Measurements from ENCODE around the gene SULT2B1. TPM values are rescaled to one million over a fixed set of nuclear protein-coding genes. Genes with fewer than 3 reads are reported as not detected.
"Not testable (repeated sequence)": the region's sequence is repeated elsewhere in the genome, so short reads cannot be mapped to it uniquely, and the experiment has no call there.

SULT2B1 gene
- total RNA-seq, 2 experiments from 2014 or later: 0.21 to 0.30 TPM

DNA sequence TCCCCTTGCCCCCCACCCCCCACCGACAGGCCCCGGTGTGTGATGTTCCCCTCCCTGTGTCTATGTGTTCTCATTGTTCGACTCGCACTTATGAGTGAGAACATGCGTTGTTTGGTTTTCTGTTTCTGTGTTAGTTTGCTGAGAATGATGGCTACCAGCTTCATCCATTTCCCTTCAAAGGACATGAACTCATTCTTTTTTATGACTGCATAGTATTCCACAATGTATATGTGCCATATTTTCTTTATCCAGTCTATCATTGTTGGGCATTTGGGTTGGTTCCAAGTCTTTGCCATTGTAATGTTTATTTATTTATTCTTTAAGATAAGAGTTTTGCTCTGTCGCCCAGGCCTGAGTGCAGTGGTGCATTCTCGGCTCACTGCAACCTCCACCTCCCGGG lies 13.9 kb upstream of the SULT2B1 start:
- CTCF ChIA-PET: interaction anchor here (0.9 kb wide), 1 partner anchor 13 kb away, joined by 4 read pairs; no protein-coding TSS in a partner anchor
- H3K4me3 Mint-ChIP-seq; H3K4me1 Mint-ChIP-seq; H3K9me3 Mint-ChIP-seq; DNase-seq; H3K27ac Mint-ChIP-seq; H3K36me3 Mint-ChIP-seq (ENCODE audit: low read depth); H3K27me3 Mint-ChIP-seq; POLR2A ChIA-PET: not testable (repeated sequence)

DNA sequence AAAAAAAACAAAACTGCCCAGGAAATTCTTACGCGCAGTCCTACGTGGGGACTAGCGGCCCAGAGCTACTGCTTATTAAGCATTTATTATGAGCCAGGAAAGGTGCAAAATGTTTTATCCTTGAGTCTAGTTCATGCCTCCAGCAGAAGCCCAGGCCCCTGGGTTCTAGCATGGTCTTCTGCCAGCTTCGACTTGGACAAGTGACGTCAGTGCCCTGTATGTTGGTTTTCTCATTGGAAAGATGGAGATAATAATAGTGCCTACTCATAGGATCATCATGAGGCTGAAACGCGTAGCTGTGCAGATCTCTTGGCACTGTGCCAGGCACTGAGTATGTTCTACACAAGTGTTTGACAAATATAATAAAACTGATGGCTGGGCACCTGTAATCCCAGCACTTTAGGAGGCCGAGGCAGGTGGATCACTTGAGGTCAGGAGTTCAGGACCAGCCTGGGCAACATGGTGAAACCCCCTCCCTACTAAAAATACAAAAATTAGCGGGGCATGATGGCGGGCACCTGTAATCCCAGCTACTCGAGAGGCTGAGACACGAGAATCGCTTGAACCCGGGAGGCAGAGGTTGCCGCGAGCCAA lies 12.4 kb upstream of the SULT2B1 start:
- CTCF ChIA-PET: no interaction called here
- Mint-ChIP-seq H3K4me3 (no peak overlapping the region), H3K27ac (no peak overlapping the region), H3K4me1 (no peaks in the 10 kb centered on the region), H3K27me3 (no peaks in the 10 kb centered on the region), H3K9me3 (no peaks in the 10 kb centered on the region), H3K36me3 (ENCODE audit: low read depth) (no peaks in the 10 kb centered on the region)
- no peak for DNase-seq
- POLR2A ChIA-PET: no interaction called here

DNA sequence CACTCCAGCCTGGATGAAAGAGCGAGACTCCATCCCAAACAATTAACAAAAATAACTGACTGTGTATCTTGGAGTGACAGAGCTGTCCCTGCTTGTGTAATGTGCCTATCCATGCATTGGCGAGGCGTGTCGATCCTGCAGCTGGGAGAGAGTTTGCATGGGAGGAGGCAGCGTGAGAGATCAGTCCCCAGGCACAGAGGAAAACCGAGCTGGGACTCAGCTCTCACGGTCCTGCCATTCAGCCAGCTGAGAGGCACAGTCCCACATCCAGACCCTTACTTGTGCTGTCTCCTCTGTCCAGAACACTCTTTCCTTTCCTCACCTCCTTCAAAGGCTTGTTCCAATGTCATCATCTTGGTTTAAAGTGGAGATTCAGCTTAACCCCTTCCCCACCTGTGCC lies 11.9 kb upstream of the SULT2B1 start:
- Mint-ChIP-seq H3K9me3 (no peaks in the 10 kb centered on the region), H3K4me3 (no peak overlapping the region), H3K4me1 (no peaks in the 10 kb centered on the region), H3K27ac (no peak overlapping the region), H3K27me3 (no peaks in the 10 kb centered on the region), H3K36me3 (ENCODE audit: low read depth) (no peaks in the 10 kb centered on the region)
- ChIA-PET POLR2A (no interaction called here), CTCF (no interaction called here)
- no peak for DNase-seq

DNA sequence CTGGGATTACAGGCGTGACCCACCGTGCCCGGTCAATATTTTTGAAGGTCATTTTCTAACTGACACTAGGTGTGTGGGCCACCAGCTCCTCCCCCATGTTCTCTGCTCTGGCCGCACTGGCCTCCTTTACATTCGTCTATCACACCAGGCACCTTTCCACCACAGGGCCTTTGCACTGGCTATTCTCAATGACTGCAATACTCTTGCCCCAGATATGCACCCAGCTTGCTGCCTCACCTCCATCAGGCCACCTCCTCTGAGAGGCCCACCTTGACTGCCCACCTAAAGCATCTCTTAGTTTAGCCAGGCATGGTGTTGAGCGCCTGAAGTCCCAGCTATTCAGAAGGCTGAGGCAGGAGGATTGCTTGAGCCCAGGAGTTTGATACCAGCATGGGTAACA lies 10.2 kb upstream of the SULT2B1 start:
- ChIA-PET CTCF (interaction anchor here (0.6 to 1.0 kb wide), 2 partner anchors 43 to 101 kb away, joined by 3 read pairs; no protein-coding TSS in a partner anchor), POLR2A (no interaction called here)
- Mint-ChIP-seq H3K27ac (no peak overlapping the region), H3K4me1 (no peaks in the 10 kb centered on the region), H3K36me3 (ENCODE audit: low read depth) (no peaks in the 10 kb centered on the region), H3K4me3 (no peak overlapping the region), H3K27me3 (no peaks in the 10 kb centered on the region), H3K9me3 (no peaks in the 10 kb centered on the region)
- no peak for DNase-seq

DNA sequence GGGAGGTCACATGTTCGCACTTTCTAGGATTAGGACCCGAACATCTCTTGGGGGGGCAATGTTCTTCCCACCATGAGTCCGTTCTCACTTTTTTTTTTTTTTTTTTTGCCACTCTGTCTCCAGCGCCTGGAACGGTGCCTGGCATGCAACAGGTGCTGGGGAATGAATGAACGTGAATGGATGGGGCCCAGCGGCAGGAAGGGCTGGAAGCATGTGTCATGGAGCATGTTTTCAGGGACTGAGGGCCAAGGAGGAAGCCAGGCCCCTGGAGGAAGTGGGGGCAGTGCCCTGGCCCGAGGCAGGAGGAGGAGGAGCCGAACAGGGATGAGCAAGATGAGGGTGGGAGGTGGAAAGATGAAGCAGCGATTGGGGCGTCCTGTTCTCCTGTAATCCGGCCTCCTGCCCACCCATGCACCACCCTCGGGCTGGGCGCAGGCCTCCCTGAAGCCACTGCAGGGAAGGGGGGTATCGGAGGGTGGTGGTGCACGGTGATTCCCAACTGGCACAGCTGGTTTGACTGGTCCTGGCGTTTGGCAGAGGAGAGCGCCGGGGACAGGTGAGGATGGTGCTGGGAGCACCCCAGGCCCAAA lies 8.8 kb upstream of the SULT2B1 start:
- H3K9me3 Mint-ChIP-seq: no peaks in the 10 kb centered on the region
- CTCF ChIA-PET: no interaction called here

DNA sequence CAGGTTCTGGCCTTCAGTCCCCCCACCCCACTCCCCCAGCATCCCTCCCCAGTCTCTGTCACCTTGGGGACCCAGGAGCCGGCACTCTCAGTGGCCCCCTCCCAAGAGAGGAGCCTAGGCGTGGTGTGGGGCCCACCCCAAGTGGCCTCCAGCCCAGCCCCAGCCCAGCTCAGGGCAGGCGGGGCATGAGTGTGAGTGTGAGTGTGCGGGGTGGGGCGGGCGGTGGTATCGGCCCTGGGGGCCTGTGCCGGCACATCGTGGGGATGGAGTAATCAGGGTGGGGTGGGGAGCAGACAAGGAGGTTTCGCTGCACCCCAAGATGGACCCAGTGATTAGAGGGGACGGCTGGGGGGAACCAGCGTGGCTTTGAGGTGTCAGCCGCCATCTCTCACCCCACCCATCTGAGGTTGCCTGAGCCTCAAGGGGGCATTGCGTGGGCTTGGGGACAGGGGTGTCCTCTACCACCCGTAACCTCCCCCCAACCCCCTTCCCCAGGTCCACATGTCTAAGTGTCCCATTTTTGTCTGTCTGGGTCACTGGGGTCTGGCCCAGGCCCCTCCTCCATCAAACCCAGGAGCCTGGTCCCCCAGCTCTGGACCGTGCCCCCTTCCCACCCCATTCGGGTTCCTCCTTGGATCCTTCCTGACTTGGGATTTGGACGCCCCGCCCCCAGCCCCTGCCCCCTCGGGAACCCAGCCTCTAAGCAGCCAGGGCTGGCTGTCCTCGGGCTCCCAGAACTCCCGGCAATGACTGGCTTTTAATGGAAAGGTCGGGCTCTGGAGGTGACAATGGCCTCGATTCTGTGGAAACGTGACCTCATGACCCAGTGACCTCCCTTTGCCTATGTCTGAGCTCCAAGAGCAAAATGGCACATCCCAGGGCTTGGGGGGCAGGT lies 6.9 kb upstream of the SULT2B1 start:
- H3K4me1 Mint-ChIP-seq: no peaks in the 10 kb centered on the region
- H3K36me3 Mint-ChIP-seq (ENCODE audit: low read depth): no peaks in the 10 kb centered on the region
- no peak overlapping the region for H3K27ac Mint-ChIP-seq
- DNase-seq: no peak
- H3K27me3 Mint-ChIP-seq: no peaks in the 10 kb centered on the region
- no peaks in the 10 kb centered on the region for H3K9me3 Mint-ChIP-seq
- POLR2A ChIA-PET: no interaction called here
- CTCF ChIA-PET: interaction anchor here (0.7 kb wide), 1 partner anchor 10 kb away, joined by 3 read pairs; no protein-coding TSS in a partner anchor
- H3K4me3 Mint-ChIP-seq: no peak overlapping the region

More for the DNA sequence above, 8.8 kb upstream of the SULT2B1 start:
- no peak for DNase-seq
- Mint-ChIP-seq H3K27ac (no peak overlapping the region), H3K4me3 (no peak overlapping the region), H3K27me3 (no peaks in the 10 kb centered on the region), H3K36me3 (ENCODE audit: low read depth) (no peaks in the 10 kb centered on the region), H3K4me1 (no peaks in the 10 kb centered on the region)
- POLR2A ChIA-PET: no interaction called here

DNA sequence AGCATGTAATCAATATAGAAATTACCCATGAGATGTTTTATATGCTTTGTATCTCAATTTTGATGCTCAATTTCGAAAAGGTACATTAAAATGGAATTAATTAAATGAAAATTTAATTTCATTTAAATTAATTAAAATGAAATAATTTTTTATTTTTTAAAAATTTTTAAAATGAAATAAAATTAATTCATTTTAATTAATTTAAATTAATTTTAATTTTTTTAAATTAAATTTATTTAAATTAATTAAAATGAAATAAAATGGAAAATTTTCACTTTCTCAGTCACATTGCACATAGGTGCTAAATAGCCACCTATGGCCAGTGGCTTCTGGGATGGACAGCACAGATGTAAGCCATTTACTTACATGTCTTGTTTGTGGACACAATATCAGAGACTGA lies 4.2 kb upstream of the SULT2B1 start:
- CTCF ChIA-PET: no interaction called here
- POLR2A ChIA-PET: no interaction called here
- Mint-ChIP-seq H3K4me1 (no peaks in the 10 kb centered on the region), H3K36me3 (ENCODE audit: low read depth) (no peaks in the 10 kb centered on the region), H3K27me3 (no peaks in the 10 kb centered on the region), H3K9me3 (no peaks in the 10 kb centered on the region), H3K4me3 (no peak overlapping the region), H3K27ac (no peak overlapping the region)
- no peak for DNase-seq

DNA sequence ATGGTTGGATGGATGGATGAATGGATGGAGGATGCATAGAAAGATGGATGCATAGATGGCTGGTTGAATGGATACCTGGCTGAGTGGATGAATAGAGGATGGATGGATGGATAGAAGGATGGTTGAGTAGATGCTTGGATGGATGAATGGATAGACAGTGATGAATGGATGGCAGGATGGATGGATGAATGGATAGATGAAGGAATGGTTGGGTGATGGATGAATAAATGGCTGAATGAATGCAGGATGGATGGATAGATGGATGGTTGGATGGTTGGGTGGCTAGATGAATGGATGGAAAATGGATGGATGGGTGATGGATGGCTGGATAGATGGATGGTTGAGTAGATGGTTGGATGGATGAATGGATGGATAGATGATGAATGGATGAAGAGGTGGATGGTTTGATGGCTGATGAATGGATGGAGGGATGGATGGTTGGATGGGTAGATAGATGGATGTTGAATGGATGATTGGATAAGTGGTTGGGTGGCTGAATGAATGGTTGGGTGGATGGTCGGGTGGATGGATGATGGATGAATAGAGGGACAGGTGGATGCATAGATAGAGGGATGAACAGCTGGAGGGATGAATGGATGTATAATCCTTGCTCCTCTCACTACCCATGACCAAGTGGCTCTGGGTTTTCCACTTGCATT lies 3.6 kb upstream of the SULT2B1 start:
- ChIA-PET POLR2A (no interaction called here), CTCF (no interaction called here)
- no peaks in the 10 kb centered on the region for H3K9me3 Mint-ChIP-seq
- DNase-seq: no peak
- no peaks in the 10 kb centered on the region for H3K27me3 Mint-ChIP-seq
- H3K36me3 Mint-ChIP-seq (ENCODE audit: low read depth): no peaks in the 10 kb centered on the region
- no peak overlapping the region for H3K4me3 Mint-ChIP-seq
- no peak overlapping the region for H3K27ac Mint-ChIP-seq
- no peaks in the 10 kb centered on the region for H3K4me1 Mint-ChIP-seq

DNA sequence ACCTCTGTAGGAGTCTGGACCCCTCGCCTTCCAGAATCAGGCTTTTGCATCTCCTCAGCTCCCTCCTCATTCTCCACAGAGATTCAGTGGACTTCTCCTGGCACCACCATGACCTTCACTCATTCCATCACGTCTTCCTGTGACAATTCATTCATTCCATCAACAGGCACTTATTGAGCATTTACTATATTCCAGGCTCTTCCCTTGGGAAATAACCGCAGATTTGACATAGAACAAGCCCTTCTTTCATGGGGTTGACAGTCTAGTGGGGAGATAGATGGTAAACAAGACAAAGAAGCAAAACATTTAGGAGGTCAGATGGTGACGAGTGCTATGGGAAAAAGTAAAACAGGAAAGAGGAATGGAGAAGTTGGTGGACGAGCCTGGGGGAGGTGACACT lies 2.6 kb upstream of the SULT2B1 start:
- ChIA-PET POLR2A (no interaction called here), CTCF (no interaction called here)
- H3K27ac Mint-ChIP-seq: no peak overlapping the region
- H3K36me3 Mint-ChIP-seq (ENCODE audit: low read depth): no peaks in the 10 kb centered on the region
- H3K27me3 Mint-ChIP-seq: no peaks in the 10 kb centered on the region
- no peaks in the 10 kb centered on the region for H3K9me3 Mint-ChIP-seq
- no peaks in the 10 kb centered on the region for H3K4me1 Mint-ChIP-seq
- no peak overlapping the region for H3K4me3 Mint-ChIP-seq
- no peak for DNase-seq

DNA sequence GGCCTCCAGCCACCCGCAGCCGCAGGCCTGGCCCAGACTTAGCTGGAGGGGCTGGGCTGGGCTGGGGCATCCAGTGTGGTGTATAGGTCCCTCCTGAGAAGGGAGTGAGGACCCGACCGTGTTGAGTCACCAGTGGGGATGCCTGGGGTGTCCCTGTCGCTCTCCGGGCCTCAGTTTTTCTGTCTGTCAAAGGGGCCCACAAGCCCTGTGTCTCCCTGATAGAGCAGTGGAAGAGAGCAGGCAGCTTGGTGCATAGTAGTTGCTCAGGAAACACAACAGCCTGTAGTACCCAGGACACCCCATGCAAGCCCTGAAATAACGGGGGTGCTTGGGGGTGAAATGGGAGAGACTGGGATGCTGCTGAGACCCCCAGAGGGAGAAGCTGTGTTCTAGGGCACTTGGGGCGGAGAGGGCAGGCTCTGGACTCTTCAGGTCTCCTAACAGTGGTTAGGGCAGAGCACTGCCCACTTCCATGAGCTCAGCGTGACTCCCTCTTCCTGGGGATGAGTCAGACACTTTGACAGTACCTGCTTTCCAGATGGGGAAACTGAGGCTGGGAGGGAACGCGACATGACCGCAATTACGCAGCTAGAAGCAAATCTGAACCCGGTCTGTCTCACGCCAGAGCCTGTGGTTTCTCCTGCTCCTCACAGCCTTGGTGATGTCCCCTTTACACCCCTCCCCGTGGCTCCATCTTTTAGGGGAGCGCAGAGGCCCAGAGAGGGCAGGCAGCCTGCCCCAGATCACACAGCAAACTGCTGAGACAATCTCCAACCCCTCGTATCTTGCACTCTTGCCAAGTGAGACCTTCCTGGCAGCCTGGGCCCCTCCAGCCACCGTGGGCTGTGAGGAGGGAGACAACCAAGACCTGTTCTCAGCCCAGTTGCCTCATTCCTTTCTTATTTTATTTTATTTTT lies 692 bp downstream of the SULT2B1 start:
- H3K36me3 Mint-ChIP-seq (ENCODE audit: low read depth): no peaks in the 10 kb centered on the region
- CTCF ChIA-PET: no interaction called here
- no peaks in the 10 kb centered on the region for H3K27me3 Mint-ChIP-seq
- H3K9me3 Mint-ChIP-seq: no peaks in the 10 kb centered on the region
- H3K27ac Mint-ChIP-seq: peak overlapping the region; percentile 13
- H3K4me1 Mint-ChIP-seq: no peaks in the 10 kb centered on the region
- POLR2A ChIA-PET: no interaction called here
- H3K4me3 Mint-ChIP-seq: no peak overlapping the region
- no peak for DNase-seq

DNA sequence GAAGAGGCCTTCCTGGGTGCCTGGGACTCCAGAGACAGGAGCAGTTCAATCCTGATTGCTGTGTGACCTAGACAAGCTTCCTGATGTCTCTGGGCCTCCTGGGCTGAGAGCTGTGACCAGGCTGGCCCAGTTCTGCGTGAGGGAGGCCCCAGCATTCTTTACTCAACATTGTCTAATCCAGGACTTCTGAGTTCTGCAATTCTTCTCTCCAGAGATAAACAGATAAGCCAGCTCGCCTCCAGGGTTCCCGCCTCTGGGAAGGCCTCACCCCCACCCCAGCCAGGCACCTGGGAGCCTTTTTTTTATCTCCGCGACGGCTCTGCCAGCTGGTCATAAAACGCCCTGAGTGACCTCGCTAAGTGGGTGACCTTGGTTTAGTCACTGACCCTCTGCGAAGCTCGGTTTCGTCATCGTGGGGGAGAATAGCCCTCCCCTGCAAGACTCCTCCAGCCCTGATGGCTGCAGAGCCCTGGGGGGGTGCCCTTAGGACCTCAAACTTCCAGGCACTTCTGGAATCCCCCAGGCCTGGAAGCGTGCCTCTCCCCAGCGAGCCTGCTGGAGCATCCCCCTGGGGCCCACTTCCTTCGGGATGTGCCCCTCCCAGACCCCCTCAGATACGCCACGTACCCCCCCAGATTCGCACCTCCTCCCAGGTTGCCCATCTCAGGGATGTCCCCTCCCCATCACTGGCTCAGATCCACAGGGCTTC lies 1.9 kb downstream of the SULT2B1 start:
- peaks cover under 1% of the 10 kb centered on the region for H3K27me3 Mint-ChIP-seq
- no peak for DNase-seq
- no peaks in the 10 kb centered on the region for H3K9me3 Mint-ChIP-seq
- H3K36me3 Mint-ChIP-seq (ENCODE audit: low read depth): no peaks in the 10 kb centered on the region
- H3K27ac Mint-ChIP-seq: no peak overlapping the region
- ChIA-PET CTCF (interaction anchor here (0.7 kb wide), 1 partner anchor 65 kb away, joined by 3 read pairs; no protein-coding TSS in a partner anchor), POLR2A (no interaction called here)
- no peak overlapping the region for H3K4me3 Mint-ChIP-seq
- peaks cover 3% of the 10 kb centered on the region for H3K4me1 Mint-ChIP-seq
